ENCODE results near the gene TRMT61B. TPM values are rescaled to one million over a fixed set of nuclear protein-coding genes. Genes with fewer than 3 reads are reported as not detected.
A peak's percentile ranks its signal among the peaks of the same experiment; 100 is the strongest.

Gene TRMT61B
- total and polyA plus RNA-seq, 10 of the 15 experiments (the other 5 are each of a cell fraction or from before 2014, with no cell fraction given), result 12.8 to 23.7 (median 18.1) TPM

- TF ChIP-seq MEF2B (IDR thresholded peaks at IDR 0.05; ENCODE audit: partially characterized antibody, poor library complexity, severe bottlenecking), result no peak
- TF ChIP-seq NBN (IDR thresholded peaks at IDR 0.05), result no peak
- TF ChIP-seq BHLHE40 (IDR thresholded peaks at IDR 0.05; ENCODE audit: borderline replicate concordance in 1 of 2, low read depth in 2 of 2, low read length in 1 of 2), result peak in 1 of 2 experiments; percentile 39; a peak in 2 of 4 replicates
- peak; percentile 55 for TF ChIP-seq IKZF1 (conservative IDR thresholded peaks at IDR 0.05)
- no peak for TF ChIP-seq TAF1 (IDR thresholded peaks at IDR 0.05; ENCODE audit: borderline replicate concordance, low read depth, low read length)
- no peak for TF ChIP-seq MAX (IDR thresholded peaks at IDR 0.05; ENCODE audit: low read depth, low read length)
- TF ChIP-seq ZBED1 (IDR thresholded peaks at IDR 0.05; ENCODE audit: borderline replicate concordance), result no peak
- peak; percentile 59 for TF ChIP-seq MXI1 (IDR thresholded peaks at IDR 0.05; ENCODE audit: low read depth, low read length)
- TF ChIP-seq BMI1 (IDR thresholded peaks at IDR 0.05; ENCODE audit: borderline replicate concordance), result peak; percentile 48; the same call in 1 of the 2 replicates
- TF ChIP-seq BRCA1 (IDR thresholded peaks at IDR 0.05; ENCODE audit: low read depth, low read length), result no peak
- no peak for TF ChIP-seq ESRRA (IDR thresholded peaks at IDR 0.05; ENCODE audit: low read length)
- TF ChIP-seq, protein P1, sequence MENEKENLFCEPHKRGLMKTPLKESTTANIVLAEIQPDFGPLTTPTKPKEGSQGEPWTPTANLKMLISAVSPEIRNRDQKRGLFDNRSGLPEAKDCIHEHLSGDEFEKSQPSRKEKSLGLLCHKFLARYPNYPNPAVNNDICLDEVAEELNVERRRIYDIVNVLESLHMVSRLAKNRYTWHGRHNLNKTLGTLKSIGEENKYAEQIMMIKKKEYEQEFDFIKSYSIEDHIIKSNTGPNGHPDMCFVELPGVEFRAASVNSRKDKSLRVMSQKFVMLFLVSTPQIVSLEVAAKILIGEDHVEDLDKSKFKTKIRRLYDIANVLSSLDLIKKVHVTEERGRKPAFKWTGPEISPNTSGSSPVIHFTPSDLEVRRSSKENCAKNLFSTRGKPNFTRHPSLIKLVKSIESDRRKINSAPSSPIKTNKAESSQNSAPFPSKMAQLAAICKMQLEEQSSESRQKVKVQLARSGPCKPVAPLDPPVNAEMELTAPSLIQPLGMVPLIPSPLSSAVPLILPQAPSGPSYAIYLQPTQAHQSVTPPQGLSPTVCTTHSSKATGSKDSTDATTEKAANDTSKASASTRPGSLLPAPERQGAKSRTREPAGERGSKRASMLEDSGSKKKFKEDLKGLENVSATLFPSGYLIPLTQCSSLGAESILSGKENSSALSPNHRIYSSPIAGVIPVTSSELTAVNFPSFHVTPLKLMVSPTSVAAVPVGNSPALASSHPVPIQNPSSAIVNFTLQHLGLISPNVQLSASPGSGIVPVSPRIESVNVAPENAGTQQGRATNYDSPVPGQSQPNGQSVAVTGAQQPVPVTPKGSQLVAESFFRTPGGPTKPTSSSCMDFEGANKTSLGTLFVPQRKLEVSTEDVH (IDR thresholded peaks at IDR 0.05; ENCODE audit: low read depth, partially characterized antibody), result no peak
- TF ChIP-seq BCL3 (IDR thresholded peaks at IDR 0.05; ENCODE audit: borderline replicate concordance, insufficient read depth, low read depth, low read length, poor library complexity, severe bottlenecking), result no peak
- TF ChIP-seq SMAD1 (IDR thresholded peaks at IDR 0.05; ENCODE audit: low read depth, partially characterized antibody), result no peak
- TF ChIP-seq RELB (IDR thresholded peaks at IDR 0.05; ENCODE audit: low read depth), result no peak
- no peak for TF ChIP-seq ATF7 (IDR thresholded peaks at IDR 0.05; ENCODE audit: low read depth)
- no peak for TF ChIP-seq NR2C2 (IDR thresholded peaks at IDR 0.05; ENCODE audit: borderline replicate concordance, control insufficient read depth, insufficient read length, low read depth)
- no peak for TF ChIP-seq PML (IDR thresholded peaks at IDR 0.05; ENCODE audit: low read length)
- no peak for TF ChIP-seq TBL1XR1 (IDR thresholded peaks at IDR 0.05; ENCODE audit: low read depth, low read length)
- 0 out of 2 replicates have a peak, but pooled peaks have one; percentile 2 for TF ChIP-seq RUNX3 (IDR thresholded peaks at IDR 0.05; ENCODE audit: low read length)
- TF ChIP-seq SPI1 (IDR thresholded peaks at IDR 0.05; ENCODE audit: borderline replicate concordance, insufficient read depth, low read depth, low read length), result no peak
- no peak for TF ChIP-seq ETV6 (conservative IDR thresholded peaks at IDR 0.05 in 1 of 2, IDR thresholded peaks at IDR 0.05 in 1 of 2; ENCODE audit: borderline replicate concordance in 1 of 2, low read depth in 1 of 2)
- no peak for TF ChIP-seq MTA2 (IDR thresholded peaks at IDR 0.05; ENCODE audit: low read depth)
- no peak for TF ChIP-seq IRF4 (IDR thresholded peaks at IDR 0.05; ENCODE audit: low read depth, low read length)
- TF ChIP-seq ZNF217 (IDR thresholded peaks at IDR 0.05), result no peak
These were observed 59.5 kb downstream of the TRMT61B start, which contains the start of gene SPDYA (continued) for GRCh38 chr2:28810384-28811285.

Data from GM12878 (cell line).